ENCODE results near the gene PDILT.

DNA sequence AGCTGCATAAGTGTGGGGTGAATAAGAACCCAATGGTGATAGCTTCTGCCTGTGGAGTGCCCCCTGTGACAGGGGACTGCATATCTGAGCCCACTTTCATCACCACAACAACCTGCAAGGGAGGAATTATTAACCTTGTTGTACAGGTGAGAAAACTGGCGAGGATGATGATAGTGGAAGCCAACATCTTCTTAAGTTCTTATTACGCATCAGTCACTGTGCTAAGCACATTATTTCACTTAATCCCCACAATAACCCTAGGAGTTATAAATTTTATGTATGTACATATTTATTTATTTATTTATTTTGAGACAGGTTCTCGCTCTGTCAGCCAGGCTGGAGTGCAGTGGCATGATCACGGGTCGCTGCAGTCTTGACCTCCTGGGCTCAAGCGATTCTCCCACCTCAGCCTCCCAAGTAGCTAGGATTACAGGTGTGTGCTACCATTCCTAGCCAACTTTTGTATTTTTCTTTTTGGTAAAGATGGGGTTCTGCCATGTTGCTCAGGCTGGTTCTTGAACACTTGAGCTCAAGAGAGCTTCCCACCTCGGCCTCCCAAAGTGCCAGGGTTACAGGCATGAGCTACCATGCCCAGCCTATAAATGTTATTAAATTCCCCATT is 7.6 kb downstream of the PDILT start:
- TF ChIP-seq, protein P1, sequence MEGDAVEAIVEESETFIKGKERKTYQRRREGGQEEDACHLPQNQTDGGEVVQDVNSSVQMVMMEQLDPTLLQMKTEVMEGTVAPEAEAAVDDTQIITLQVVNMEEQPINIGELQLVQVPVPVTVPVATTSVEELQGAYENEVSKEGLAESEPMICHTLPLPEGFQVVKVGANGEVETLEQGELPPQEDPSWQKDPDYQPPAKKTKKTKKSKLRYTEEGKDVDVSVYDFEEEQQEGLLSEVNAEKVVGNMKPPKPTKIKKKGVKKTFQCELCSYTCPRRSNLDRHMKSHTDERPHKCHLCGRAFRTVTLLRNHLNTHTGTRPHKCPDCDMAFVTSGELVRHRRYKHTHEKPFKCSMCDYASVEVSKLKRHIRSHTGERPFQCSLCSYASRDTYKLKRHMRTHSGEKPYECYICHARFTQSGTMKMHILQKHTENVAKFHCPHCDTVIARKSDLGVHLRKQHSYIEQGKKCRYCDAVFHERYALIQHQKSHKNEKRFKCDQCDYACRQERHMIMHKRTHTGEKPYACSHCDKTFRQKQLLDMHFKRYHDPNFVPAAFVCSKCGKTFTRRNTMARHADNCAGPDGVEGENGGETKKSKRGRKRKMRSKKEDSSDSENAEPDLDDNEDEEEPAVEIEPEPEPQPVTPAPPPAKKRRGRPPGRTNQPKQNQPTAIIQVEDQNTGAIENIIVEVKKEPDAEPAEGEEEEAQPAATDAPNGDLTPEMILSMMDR (IDR thresholded peaks at IDR 0.05), result no peak
- TF ChIP-seq POLR2A (IDR thresholded peaks at IDR 0.05), result no peak

Measured in thyroid gland (tissue), 4 donors.